Colon (tissue), 2 donors: ENCODE data around the gene PPP4R2.

Experiments
- FAIRE-seq: peaks from 2 replicates; lab custom pipeline; 2012; peaks lifted over from hg19 to GRCh38; lab: Jason Lieb, UNC
- donor health status: control.
- donor health status: control.

The PPP4R2 gene

DNA sequence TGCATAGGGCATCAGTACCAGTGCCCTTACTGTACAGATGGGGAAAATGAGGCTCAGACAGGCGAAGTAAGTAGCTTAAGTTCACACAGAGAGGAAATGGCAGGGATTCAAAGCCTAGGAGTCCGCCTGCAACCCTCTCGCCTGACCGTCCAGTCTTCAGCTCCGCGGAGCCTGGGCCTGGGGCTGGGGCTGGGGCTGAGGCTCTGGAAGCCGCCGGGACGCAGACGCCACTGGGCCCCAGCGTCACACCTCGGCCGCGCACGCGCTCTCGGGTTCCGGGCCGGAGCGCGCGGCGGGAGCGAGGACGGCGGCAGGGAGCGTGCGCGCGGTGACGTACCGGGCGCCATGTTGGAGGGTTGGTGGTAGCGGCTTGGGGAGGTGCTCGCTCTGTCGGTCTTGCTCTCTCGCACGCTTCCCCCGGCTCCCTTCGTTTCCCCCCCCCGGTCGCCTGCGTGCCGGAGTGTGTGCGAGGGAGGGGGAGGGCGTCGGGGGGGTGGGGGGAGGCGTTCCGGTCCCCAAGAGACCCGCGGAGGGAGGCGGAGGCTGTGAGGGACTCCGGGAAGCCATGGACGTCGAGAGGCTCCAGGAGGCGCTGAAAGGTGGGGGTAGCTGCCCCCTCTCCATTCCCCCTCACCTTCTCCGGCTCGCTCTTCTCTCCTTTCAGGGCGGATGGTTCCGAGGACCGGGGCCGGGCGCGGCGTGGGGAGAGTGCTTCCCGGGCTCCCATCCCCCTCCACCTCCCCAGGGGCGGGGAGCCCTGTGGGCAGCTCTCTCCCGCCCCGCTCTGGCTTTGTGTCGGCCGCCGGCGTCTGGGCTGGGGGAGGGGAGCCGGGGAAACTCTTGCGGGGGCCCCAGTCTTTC, at the start of gene PPP4R2:
PPP4R2 (plus strand) TSS at position 339 of the 861 bp plus-strand sequence; CDS start at position 566, 227 bp downstream.
- no peak for FAIRE-seq

- FAIRE-seq, result no peak
Measured at GRCh38 chr3:72947715-72948490, 48.7 kb upstream of the PPP4R2 start.

DNA sequence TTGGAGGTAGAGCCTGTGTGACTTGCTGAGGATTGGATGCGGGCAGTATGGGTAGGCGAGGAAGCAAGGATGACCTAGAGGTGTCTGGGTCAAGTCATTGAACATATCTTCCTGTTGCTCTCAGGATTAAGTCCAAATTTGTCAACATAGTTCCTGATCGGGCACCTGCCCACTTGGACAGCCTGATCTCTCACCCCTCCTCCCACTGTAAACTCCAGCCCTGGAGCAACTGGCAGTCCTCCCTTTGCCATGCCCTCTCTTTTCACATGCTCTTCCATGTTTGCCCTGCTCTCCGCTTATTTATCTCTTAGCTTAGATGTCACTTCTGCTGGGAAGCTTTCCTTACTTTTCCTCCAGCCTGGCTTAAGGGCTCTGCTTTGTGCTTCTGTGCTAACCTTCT, 47.6 kb upstream of the PPP4R2 start:
- no peak for FAIRE-seq

DNA sequence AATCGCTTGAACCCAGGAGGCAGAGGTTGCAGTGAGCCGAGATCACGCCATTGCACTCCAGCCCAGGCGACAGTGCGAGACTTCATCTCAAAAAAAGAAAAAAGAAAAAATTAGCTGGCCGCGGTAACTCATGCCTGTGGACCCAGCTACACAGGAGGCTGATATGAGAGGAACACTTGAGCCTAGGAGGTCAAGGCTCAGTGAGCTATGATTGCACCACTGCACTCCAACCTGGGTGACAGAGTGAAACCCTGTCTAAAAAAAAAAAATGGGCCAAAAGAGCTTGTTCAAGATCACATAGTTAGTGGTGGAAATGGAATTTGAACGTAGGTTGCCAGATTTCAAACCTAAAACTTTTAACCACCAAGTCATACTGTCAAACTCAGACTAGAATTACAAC, 46.2 kb upstream of the PPP4R2 start:
- no peak for FAIRE-seq

DNA sequence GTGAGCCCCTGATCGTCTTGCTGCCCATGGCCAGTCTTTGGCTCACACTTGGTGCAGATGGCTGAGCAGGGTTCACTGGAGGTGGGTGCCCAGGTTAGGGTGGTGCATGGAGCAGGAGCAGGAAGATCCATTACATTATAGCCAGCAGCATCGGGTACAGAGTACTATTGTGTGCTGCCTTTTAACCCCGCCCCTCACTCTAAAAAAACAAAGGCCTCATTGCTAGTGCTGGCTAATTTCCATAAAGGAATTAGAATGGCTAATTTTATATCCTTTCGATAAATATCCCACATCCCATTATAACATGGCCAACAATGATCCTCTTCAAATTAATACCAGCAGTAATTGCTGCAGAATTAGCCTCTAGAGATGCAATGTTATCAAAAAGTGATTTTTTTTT, 45.8 kb upstream of the PPP4R2 start:
- FAIRE-seq, result no peak

DNA sequence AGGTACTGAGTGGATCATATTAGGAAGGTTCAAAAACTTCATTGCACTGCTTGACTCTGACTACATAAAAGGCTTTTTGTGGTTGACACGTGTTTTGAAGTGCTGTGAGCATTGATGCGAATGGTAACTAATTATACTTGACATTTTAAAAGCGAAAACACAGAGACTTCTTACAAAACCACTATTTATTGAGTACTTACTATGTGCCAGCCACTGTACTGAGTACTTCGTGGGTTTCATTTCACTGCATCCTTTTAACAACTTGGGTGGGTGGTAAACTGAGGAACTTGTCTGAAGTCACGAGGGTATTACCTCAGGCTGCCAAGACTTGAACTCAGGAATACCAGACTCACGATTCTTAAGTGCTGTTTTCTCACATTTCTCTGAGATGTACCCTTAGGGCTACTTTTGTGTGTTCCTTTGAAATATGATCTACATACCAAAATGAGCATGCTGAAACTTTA, 45.3 kb upstream of the PPP4R2 start:
- no peak for FAIRE-seq

GRCh38 chr3:72953325-72953956, 43.2 kb upstream of the PPP4R2 start:
- no peak for FAIRE-seq

DNA sequence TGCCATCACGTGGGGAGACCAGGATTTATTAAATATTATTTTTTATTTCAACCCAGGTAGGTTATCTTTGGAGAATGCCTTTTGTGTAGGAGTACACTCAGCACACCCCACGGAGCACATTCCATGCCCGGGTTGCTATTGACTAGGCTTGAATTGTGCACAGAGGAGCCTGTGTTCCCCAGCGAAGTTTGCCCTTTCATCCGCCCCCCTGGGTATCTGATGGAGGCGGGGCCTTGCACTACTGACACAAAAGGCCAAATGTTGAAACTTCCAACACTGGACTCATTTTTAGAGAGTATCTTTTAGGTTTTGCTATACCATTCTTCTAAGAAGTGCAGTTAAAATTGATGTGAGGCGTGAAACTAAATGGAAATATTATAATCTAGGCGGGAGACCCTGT, 39.3 kb upstream of the PPP4R2 start:
- FAIRE-seq, result no peak

DNA sequence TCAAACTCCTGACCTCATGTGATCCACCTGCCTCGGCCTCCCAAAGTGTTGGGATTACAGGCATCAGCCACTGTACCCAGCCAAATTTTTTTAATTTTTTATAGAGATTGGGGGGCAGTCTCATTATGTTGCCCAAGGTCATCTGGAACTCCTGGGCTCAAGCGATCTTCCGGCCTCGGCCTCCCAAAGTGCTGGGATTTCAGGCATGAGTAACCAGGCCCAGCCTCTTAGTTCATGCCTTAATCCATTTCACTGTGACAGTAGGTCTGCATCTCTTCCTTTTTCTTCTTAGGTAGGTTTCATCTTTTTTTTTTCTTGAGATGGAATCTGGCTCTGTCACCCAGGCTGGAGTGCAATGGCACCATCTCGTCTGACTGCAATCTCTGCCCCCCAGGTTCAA, 37.3 kb upstream of the PPP4R2 start:
- FAIRE-seq, result no peak

GRCh38 chr3:72960812-72961518, 35.6 kb upstream of the PPP4R2 start:
- no peak for FAIRE-seq

DNA sequence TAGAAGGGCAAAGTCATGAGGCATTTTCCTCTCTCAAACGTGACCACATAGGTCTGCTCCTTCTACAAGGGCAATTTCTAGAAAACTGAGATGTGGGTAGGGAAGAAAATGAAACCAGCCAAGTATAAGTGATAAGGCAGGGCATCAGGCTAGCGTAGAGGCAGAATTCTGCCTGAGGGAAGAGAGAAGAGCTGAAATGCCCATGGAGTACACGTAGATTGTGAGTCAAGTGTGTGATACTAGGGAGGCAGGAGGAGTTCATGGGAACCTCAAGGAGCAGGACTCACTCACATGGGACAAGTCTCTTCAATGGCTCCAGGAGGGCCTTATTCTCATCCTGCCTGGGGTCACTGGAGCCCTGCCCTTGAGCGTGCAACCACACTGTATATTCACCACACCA, 34.9 kb upstream of the PPP4R2 start:
- no peak for FAIRE-seq

DNA sequence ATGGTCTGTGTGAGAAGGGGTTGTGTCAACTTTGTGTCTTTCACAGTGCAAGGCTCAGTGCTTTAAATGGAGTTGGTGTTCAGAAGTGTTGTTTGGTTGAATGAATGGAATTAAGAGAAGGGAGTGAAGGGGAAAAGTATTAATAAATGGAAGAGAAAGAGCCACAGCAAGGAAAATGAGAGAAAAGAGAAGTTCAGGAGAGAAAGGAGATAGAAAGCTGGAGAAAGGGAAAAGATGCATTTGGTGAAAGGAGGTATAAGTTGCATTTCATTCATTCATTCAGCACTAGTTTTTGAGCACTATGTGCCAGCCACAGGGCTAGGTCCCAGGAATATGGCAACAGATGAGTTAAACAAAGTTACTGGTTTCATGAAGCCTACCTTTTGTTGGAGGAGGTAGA, 34.3 kb upstream of the PPP4R2 start:
- no peak for FAIRE-seq

GRCh38 chr3:72964633-72965032, 32.0 kb upstream of the PPP4R2 start:
- FAIRE-seq, result no peak

DNA sequence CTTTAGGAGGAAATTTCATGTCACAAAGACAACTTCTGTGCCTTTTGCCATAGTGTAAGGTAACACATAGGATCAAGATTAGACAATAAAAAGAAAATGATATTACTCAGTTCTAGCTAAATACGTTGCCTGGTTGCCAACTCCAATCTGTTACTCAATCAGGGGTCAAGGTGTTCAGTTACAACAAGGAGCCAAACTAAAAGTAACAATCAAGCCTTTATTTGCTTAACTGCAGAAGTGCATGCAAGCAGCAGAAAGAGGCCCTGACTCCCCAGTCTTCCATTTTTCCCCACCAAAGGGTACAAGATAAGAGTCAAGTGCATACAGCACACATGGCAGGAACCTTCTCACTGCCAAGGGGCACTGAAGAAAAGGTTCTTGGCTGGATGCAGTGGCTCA, 28.3 kb upstream of the PPP4R2 start:
- no peak for FAIRE-seq

DNA sequence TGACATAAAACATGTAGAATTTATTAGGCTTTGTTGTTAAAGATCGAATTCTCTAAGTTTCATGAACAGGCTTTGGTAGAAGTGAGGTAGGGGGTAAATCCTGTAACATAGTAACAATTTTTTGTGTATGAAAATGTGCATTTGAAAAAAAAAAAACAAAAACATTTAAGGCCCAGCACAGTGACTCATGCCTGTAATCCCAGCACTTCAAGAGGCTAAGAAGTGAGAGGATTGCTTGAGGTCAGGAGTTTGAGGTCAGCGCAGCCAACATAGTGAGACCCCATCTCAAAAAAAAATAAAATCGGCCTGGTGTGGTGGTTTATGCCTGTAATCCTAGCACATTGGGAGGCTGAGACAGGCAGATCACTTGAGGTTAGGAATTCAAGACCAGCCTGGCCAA, 26.8 kb upstream of the PPP4R2 start:
- no peak for FAIRE-seq

- FAIRE-seq, result no peak
Measured at GRCh38 chr3:72970942-72971341, 25.7 kb upstream of the PPP4R2 start.

DNA sequence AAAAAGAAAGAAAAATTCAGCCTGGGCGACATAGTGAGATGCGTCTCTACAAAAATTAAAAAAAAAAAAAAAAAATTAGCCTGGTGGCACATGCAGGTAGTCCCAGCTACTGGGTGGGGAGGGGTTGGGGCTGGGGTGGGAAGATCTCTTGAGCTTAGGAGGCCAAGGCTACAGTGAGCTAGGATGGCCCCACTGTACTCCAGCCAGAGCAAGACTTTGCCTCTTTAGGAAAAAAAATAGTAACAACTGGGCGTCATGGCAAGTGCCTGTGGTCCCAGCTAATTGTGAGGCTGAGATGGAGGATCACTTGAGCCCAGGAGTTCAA, 23.9 kb upstream of the PPP4R2 start:
- no peak for FAIRE-seq

GRCh38 chr3:72973031-72973723, 23.4 kb upstream of the PPP4R2 start:
- FAIRE-seq, result no peak

- no peak for FAIRE-seq
Measured at GRCh38 chr3:72973786-72974185, 22.8 kb upstream of the PPP4R2 start.

GRCh38 chr3:72974956-72975355, 21.7 kb upstream of the PPP4R2 start:
- no peak for FAIRE-seq

GRCh38 chr3:72976281-72976741, 20.3 kb upstream of the PPP4R2 start:
- FAIRE-seq, result no peak
